ENCODE data around the gene NOLC1. TPM values are rescaled to one million over a fixed set of nuclear protein-coding genes. Genes with fewer than 3 reads are reported as not detected.
A peak's percentile ranks its signal among the peaks of the same experiment; 100 is the strongest.

The NOLC1 gene
- total and polyA plus RNA-seq, 10 of the 15 experiments (the other 5 are each of a cell fraction or from before 2014, with no cell fraction given): 91.7 to 244 (median 128) TPM

DNA sequence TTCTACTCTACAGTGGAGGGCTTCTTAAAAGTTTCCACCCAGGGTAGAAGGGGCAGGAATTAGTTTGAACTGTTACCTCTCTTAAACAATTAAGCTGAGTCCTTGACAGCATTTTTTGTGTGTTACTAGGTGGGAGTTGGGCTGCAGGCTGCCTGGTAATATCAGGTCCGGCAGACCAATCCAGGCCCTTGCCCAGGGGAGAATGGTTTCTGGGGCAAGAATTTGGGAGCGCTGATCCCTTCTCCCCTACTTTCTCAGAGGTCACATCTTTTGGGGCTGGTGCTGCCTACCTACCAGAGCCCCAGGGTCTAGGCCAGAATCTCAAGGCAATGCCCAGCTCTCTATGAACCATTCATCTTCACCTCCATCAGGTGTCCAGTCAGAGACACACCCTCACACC, 17.8 kb upstream of the NOLC1 start:
- DNase-seq (ENCODE audit: low read depth, low spot score) (no peak), ATAC-seq (no peak), FAIRE-seq (peak; percentile 13)
- in situ Hi-C loops (cut with MboI) (no loop called here), intact Hi-C loops (cut with micrococcal nuclease; ENCODE audit: unreplicated experiment) (no loop called here)
- Histone ChIP-seq H3K9ac (ENCODE audit: control insufficient read depth, insufficient read depth, low read length) (peak overlapping the region; percentile 82), H3K9me3 (replicated peaks; ENCODE audit: control insufficient read depth, insufficient read depth, low read length) (no peaks in the 10 kb centered on the region), H3K4me3 (peak overlapping the region; percentile 93), H3K27ac (ENCODE audit: control insufficient read depth, insufficient read depth) (peak overlapping the region; percentile 75; the same call in 1 of the 2 replicates), H2AFZ (ENCODE audit: control insufficient read depth, low read depth, low read length) (no peak overlapping the region), H3K36me3 (ENCODE audit: control insufficient read depth in 2 of 2, insufficient read depth in 2 of 2, low read length in 1 of 2) (peaks cover 14% of the 10 kb centered on the region in 2 experiments), H4K20me1 (ENCODE audit: control insufficient read depth, insufficient read depth) (no peaks in the 10 kb centered on the region; the same call in 1 of the 2 replicates), H3K27me3 (replicated peaks in 1 of 2; ENCODE audit: control insufficient read depth in 2 of 2, insufficient read depth in 2 of 2, low read length in 1 of 2) (no peaks in the 10 kb centered on the region), H3K4me1 (ENCODE audit: control insufficient read depth, insufficient read depth, low read length) (peaks cover 10% of the 10 kb centered on the region), H3K79me2 (ENCODE audit: control insufficient read depth, insufficient read depth, low read length) (peaks cover 62% of the 10 kb centered on the region), H3K4me2 (ENCODE audit: control insufficient read depth, insufficient read depth) (peak overlapping the region; percentile 68)
- ChIA-PET POLR2A (interaction anchor here (0.5 to 2.3 kb wide), 4 partner anchors 9 to 62 kb away, joined by 3 to 11 read pairs (median 6); partner anchors contain the start of gene NOLC1), RAD21 (ENCODE audit: unreplicated experiment) (interaction anchor here (1.0 to 2.3 kb wide), 2 partner anchors 17 to 26 kb away, joined by 3 to 12 read pairs; partner anchors contain the start of gene NOLC1), CTCF (interaction anchor here (1.2 to 2.2 kb wide), 5 partner anchors 14 to 294 kb away, joined by 3 to 11 read pairs (median 4); partner anchors contain the start of gene NOLC1), SMC1A (ENCODE audit: uncharacterized antibody, unreplicated experiment) (interaction anchor here (1.2 to 2.3 kb wide), 3 partner anchors 12 to 22 kb away, joined by 3 to 16 read pairs (median 11); partner anchors contain the start of gene NOLC1)
- no peak for TF ChIP-seq TCF7 (IDR thresholded peaks at IDR 0.05; ENCODE audit: borderline replicate concordance)
- 22% methylated on average over 2 of the region's 2 CpGs for WGBS (ENCODE audit: insufficient coverage, insufficient replicate concordance, low lambda C conversion rate, missing lambda C conversion rate)
- BruUV-seq (replicated peaks): TSS peak; percentile 74

DNA sequence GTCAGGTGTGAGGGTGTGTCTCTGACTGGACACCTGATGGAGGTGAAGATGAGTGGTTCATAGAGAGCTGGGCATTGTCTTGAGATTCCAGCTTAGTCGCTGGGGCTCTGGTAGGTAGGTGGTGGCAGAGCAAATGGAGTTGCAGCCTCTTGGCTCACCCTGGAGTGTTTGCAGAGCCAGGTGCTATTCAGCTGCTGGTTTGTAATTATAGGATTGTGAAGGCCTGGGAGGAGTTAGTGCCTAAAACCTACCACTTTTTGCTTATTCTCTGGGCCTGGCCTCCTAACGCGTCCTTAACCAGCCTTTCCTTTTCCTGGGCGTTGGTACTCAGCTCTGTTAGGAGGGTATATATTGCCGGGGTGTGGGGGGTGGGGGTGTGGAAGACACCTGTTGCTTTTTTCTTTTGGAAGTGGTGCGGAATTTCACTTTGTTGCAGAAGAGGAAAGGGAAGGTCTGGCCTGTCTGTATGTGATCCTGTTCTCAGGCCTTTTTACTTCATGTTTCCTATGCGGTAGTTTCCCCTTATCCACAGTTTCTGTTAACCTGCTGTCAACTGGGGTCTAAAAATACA, 16.1 kb upstream of the NOLC1 start:
- FAIRE-seq (no peak), DNase-seq (ENCODE audit: low read depth, low spot score) (no peak), ATAC-seq (no peak)
- RAD21 ChIA-PET (ENCODE audit: unreplicated experiment): interaction anchor here (0.6 to 2.3 kb wide), 2 partner anchors 15 to 36 kb away, joined by 3 to 12 read pairs; partner anchors contain the start of gene NOLC1
- H3K4me3 ChIP-seq: peak overlapping the region; percentile 93; the same call in 1 of the 2 replicates
- SMC1A ChIA-PET (ENCODE audit: uncharacterized antibody, unreplicated experiment): interaction anchor here (2.3 kb wide), 1 partner anchor 15 kb away, joined by 16 read pairs; the partner anchor contains the start of gene NOLC1
- H3K27ac ChIP-seq (ENCODE audit: control insufficient read depth, insufficient read depth): no peak overlapping the region
- peak overlapping the region; percentile 21 for H3K4me2 ChIP-seq (ENCODE audit: control insufficient read depth, insufficient read depth)
- 75% methylated on average over 7 of the region's 7 CpGs for WGBS (ENCODE audit: insufficient coverage, insufficient replicate concordance, low lambda C conversion rate, missing lambda C conversion rate)
- no peaks in the 10 kb centered on the region; the same call in 1 of the 2 replicates for H4K20me1 ChIP-seq (ENCODE audit: control insufficient read depth, insufficient read depth)
- no peak overlapping the region for H2AFZ ChIP-seq (ENCODE audit: control insufficient read depth, low read depth, low read length)
- no TSS peak for BruUV-seq (replicated peaks)
- in situ Hi-C loops (cut with MboI): no loop called here
- peaks cover 10% of the 10 kb centered on the region for H3K4me1 ChIP-seq (ENCODE audit: control insufficient read depth, insufficient read depth, low read length)
- POLR2A ChIA-PET: interaction anchor here (0.5 to 2.3 kb wide), 4 partner anchors 15 to 417 kb away, joined by 3 to 11 read pairs (median 7); partner anchors contain the start of gene NOLC1
- CTCF ChIA-PET: interaction anchor here (0.9 to 2.2 kb wide), 8 partner anchors 8 to 301 kb away, joined by 3 to 11 read pairs (median 4); partner anchors contain the start of gene NOLC1
- H3K9ac ChIP-seq (ENCODE audit: control insufficient read depth, insufficient read depth, low read length): no peak overlapping the region; the same call in 1 of the 2 replicates
- peaks cover 29 to 30% of the 10 kb centered on the region in 2 experiments for H3K36me3 ChIP-seq (ENCODE audit: control insufficient read depth in 2 of 2, insufficient read depth in 2 of 2, low read length in 1 of 2)
- no peaks in the 10 kb centered on the region for H3K27me3 ChIP-seq (replicated peaks in 1 of 2; ENCODE audit: control insufficient read depth in 2 of 2, insufficient read depth in 2 of 2, low read length in 1 of 2)
- no peaks in the 10 kb centered on the region for H3K9me3 ChIP-seq (replicated peaks; ENCODE audit: control insufficient read depth, insufficient read depth, low read length)
- peaks cover 62% of the 10 kb centered on the region for H3K79me2 ChIP-seq (ENCODE audit: control insufficient read depth, insufficient read depth, low read length)
- intact Hi-C loops (cut with micrococcal nuclease; ENCODE audit: unreplicated experiment): no loop called here
- TF ChIP-seq, protein P1, sequence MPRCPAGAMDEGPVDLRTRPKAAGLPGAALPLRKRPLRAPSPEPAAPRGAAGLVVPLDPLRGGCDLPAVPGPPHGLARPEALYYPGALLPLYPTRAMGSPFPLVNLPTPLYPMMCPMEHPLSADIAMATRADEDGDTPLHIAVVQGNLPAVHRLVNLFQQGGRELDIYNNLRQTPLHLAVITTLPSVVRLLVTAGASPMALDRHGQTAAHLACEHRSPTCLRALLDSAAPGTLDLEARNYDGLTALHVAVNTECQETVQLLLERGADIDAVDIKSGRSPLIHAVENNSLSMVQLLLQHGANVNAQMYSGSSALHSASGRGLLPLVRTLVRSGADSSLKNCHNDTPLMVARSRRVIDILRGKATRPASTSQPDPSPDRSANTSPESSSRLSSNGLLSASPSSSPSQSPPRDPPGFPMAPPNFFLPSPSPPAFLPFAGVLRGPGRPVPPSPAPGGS (IDR thresholded peaks at IDR 0.05; ENCODE audit: borderline replicate concordance, insufficient read depth, low read depth, low read length, poor library complexity, severe bottlenecking): no peak
- TF ChIP-seq SUZ12 (IDR thresholded peaks at IDR 0.05; ENCODE audit: unreplicated experiment) (no peak), SIX5 (IDR thresholded peaks at IDR 0.05; ENCODE audit: low read depth, low read length, severe bottlenecking) (no peak), MTA2 (IDR thresholded peaks at IDR 0.05; ENCODE audit: low read depth) (no peak)
- TF ChIP-seq, protein P2, sequence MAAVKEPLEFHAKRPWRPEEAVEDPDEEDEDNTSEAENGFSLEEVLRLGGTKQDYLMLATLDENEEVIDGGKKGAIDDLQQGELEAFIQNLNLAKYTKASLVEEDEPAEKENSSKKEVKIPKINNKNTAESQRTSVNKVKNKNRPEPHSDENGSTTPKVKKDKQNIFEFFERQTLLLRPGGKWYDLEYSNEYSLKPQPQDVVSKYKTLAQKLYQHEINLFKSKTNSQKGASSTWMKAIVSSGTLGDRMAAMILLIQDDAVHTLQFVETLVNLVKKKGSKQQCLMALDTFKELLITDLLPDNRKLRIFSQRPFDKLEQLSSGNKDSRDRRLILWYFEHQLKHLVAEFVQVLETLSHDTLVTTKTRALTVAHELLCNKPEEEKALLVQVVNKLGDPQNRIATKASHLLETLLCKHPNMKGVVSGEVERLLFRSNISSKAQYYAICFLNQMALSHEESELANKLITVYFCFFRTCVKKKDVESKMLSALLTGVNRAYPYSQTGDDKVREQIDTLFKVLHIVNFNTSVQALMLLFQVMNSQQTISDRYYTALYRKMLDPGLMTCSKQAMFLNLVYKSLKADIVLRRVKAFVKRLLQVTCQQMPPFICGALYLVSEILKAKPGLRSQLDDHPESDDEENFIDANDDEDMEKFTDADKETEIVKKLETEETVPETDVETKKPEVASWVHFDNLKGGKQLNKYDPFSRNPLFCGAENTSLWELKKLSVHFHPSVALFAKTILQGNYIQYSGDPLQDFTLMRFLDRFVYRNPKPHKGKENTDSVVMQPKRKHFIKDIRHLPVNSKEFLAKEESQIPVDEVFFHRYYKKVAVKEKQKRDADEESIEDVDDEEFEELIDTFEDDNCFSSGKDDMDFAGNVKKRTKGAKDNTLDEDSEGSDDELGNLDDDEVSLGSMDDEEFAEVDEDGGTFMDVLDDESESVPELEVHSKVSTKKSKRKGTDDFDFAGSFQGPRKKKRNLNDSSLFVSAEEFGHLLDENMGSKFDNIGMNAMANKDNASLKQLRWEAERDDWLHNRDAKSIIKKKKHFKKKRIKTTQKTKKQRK (IDR thresholded peaks at IDR 0.05; ENCODE audit: low read depth, low read length): no peak
- TF ChIP-seq, protein P3, sequence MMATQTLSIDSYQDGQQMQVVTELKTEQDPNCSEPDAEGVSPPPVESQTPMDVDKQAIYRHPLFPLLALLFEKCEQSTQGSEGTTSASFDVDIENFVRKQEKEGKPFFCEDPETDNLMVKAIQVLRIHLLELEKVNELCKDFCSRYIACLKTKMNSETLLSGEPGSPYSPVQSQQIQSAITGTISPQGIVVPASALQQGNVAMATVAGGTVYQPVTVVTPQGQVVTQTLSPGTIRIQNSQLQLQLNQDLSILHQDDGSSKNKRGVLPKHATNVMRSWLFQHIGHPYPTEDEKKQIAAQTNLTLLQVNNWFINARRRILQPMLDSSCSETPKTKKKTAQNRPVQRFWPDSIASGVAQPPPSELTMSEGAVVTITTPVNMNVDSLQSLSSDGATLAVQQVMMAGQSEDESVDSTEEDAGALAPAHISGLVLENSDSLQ (IDR thresholded peaks at IDR 0.05): no peak
